Measurements from ENCODE around the gene IMPACT.

The IMPACT gene

DNA sequence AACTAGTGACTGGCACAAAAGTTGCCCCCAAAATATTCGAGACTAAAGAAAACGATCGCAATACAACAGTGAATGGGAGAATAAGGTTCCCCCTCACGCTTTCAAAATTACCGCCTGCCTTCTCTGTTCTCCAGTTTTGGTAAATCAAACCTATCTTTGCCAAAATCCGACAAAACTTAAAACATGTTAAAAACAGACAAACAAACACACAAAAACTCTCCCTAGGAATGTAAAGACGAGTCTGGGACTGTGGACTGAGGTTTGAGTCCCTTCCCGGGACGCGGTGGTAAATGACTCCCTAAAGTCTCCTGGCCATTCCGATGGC is 435 bp upstream of the IMPACT start:
- DNase-seq = no peak

DNA sequence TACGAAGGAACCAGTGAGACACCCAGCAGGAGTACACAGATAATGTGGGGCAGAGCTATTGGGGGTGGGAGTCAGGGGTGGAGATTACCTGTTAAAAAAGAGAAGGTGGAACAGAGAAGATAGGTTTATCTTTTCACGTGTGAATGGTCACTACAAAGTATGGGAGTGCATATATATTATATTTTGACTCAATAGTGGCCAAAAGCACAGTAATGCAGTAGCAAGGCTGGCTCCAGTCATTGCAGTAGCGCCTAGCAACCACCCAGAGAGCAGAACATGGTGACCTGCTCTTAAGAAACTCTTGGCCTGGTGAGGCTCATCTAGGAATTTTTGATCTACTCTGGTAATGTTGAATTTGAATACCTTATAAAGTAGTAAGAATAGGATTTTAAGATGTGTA is 1.0 kb downstream of the IMPACT start:
- DNase-seq = no peak

DNA sequence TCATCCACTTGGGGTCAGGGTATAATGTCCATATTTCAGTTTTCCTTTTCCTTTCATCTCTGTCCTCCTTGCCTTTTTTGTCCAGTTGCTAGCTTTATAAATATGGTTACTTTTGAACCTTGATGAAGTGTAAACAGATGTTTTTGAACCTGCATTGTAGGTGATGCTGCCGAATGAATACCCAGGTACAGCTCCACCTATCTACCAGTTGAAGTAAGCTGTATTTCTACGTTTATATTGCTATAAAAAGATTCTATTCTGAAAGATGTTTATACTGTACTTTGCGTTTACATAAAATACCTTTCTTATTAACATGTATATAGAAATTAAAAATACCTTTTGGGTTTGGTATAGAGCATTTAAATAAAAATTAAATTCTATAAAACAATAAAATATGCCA is 2.2 kb downstream of the IMPACT start:
- DNase-seq = no peak

DNA sequence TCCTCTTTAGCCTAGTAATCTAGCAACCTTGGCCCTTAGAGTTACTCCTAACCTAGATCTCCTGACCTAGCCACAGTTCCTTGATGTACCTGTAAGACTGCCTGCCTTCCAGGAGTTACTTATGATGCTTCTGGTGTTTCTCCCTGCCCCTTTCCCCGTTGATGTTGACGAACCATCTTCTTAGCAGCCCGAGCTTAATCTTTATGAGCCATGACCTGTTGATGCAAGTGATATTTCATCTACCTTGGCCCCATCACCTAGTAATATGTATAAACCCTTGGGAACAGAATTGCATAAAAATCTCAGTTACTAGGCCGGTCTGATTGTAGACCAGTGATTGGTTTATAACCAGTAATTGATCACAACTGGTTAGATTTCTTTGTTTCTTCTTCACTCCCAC is 2.7 kb downstream of the IMPACT start:
- DNase-seq = no peak

DNA sequence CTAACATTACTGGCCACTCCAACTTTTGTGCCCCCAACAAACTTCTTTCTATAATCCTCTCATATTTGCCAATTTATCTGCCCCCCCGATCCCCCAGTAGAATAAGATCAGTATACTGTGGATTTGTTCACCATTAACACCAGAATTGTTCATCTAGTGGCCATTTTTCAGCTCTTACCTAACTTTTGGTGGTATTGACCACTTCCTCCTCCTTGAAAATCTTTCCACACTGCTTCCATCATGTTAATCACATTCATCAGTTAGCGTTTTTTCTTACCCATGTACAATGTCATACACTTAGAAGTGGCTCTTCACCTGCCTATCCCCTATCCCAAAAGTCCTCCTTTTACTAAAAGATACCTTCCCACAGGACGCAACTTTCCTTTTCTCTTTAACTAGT is 6.1 kb downstream of the IMPACT start:
- DNase-seq = no peak

DNA sequence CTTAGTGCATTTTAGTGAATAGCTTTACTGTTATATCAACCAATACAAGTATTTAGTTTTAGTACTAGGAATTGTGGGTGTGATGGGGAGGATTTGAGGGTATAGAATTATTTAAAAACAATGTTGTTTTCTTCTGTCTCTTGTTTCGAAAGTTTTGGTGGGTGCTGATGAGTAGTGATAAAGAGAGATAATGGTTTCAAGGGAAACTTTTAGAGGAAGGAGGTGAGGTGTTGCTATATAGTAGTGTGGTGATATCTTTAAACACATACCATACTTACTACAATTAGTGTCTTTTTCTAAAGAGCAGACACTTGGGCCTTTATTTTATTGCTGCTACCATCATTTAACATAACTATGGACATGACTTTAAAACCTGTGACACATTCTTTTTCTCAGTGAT is 10.5 kb downstream of the IMPACT start:
- DNase-seq = no peak

DNA sequence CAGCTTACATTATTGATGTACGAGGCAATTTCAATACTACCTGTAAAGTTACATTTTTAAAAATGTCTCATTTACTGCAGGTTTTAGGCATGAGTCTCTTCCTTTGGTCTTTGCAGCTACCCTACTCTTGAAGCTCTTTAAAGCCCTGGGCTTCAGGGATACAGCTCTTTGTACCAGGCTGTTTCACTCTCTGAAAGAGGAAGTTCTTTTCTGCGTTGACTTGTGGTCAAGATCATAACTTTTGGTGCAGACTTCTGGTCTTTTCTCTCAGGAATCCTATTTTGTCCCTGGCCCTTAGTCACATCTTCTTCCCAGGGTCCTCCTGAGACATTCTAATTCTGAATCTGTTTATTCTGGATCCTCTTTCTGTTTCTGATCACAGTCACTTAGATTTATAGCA is 17.4 kb downstream of the IMPACT start:
- no peak for DNase-seq

DNA sequence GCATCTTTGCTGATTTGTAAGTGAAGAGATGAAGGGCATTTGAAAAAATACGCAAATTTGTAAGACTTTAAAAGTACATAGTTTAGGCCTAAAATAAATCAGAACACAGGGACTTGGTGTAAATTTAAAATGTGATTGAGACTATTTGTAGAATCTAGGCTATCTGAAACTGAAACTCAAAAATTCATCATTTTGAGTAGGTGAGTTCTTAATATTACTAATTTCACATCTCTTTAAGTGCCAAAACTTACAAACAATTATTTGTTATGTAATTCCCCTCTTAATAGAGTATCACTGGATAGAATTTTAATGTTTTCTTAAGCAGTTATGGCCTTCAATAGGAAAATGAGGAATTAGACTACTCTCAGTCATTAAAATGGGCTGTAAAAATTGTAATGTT is 20.0 kb downstream of the IMPACT start:
- DNase-seq = no peak

DNA sequence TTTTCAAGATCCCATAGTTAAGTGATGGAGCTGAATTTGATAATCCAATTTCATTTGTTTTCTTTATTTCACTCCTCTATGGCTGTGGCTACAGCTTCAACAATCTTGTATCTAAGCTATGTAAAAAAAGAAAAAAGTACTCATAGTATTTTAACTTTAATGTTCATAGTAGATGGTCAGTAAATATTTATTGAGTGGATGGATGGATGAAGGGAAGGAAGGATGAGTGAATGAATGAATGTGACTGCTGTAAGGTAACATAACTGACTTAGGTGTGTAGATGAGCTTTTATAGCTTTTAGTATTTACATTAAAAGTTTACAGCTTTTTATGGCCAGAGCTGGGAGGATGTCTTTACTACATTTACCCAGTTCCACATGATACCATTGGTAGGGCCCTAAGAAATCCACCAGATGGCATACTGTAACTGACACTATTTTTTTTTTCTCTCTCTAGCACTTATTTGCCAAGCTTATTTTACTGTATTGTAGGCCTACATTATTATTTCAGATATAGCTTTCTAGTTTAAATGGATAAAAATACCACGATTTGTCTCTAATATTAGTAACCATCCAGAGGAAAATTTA is 20.6 kb downstream of the IMPACT start:
- DNase-seq = no peak

DNA sequence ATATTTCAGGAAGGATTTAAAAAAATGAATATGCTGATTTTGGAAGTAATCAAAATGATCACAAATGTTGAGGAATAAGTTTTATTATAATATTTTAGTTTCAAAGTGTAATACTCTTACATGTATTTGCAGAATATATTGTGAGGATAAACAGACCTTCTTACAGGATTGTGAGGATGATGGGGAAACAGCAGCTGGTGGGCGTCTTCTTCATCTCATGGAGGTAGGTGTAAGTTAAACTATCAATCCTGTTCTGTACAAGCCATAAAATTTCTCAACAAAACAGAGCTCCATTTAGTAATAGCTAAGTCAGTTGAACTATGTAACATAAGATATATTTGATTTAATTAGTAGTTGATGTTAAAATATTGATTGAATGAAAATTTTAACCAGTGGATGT is 21.5 kb downstream of the IMPACT start:
- no peak for DNase-seq

DNA sequence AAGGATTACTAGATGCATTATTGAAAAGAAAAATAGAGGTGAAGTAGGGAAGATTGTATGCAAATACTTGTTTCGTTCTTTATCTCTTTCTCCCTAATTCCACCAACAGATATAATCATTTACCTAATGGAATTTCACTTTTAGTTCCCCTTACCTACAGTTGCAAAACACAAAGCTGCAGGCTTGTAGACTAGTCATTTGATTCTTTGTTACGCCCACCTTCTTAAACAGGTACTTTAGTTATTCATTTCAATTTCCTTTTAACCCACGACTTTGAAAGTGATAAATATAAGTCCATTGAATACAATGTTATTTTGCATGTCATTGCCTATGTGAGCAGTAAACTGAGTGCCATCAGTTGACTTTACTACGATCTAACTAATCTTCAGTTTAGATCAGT is 30.1 kb downstream of the IMPACT start:
- DNase-seq = no peak

DNA sequence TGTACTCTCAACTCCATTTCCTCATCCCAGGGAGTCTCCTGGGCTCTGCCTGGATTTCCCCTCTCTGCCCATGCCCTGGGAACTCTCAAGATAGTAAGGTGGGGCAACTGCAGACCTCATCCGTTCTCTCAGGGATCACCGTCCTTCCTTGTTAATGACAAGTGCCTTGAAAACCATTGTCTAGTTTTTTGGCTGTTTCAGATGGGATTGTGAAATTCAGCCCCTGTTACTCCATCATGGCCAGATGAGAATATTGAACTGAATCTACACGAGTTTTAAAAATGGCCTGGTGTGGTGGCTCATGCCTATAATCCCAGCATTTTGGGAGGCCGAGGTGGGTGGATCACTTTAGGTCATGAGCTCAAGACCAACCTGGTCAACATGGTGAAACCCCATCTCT is 33.3 kb downstream of the IMPACT start:
- DNase-seq = no peak

DNA sequence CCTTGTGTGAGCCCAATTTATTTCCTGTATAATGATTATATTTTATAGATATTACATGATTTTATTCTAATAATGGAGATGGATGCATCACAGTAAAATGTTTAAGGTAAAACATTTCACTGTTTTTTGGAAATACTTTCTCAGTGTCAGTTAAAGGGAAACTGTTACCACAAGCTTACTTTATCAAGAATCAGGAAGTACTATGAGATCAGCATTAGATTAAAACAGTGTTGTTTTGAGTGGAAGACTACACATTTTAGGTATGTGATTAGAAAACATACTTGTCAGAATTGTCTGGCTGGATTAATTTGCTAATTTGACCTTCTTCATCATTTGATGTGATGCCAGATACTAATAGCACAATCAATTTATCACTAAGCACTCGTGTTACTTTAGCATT is 33.9 kb downstream of the IMPACT start, which contains the start of gene HRH4:
Gene HRH4, plus strand, starts transcription at position 250 of the 400 bp plus-strand sequence. Its CDS starts 92 bp downstream, at position 342.
- no peak for DNase-seq

DNA sequence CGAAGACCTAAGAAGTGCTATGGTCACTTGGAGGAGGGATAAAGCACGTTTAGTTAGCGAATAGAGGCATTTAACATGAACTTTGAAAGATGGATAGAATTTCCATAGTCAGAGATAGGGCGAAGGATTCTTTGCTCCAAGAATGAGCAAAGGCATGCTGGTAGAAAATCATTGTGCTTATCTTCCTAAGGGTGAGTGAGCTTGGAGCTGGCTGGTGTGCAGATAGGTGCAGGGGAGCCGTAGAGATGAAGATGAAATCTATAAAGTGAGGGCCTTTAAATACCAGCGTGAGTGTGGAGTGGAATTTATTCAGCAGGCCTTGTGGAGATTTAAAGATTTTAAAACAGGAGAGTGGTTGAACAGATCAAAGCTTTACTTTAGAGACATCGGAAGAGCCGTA is 35.5 kb downstream of the IMPACT start:
- no peak for DNase-seq

DNA sequence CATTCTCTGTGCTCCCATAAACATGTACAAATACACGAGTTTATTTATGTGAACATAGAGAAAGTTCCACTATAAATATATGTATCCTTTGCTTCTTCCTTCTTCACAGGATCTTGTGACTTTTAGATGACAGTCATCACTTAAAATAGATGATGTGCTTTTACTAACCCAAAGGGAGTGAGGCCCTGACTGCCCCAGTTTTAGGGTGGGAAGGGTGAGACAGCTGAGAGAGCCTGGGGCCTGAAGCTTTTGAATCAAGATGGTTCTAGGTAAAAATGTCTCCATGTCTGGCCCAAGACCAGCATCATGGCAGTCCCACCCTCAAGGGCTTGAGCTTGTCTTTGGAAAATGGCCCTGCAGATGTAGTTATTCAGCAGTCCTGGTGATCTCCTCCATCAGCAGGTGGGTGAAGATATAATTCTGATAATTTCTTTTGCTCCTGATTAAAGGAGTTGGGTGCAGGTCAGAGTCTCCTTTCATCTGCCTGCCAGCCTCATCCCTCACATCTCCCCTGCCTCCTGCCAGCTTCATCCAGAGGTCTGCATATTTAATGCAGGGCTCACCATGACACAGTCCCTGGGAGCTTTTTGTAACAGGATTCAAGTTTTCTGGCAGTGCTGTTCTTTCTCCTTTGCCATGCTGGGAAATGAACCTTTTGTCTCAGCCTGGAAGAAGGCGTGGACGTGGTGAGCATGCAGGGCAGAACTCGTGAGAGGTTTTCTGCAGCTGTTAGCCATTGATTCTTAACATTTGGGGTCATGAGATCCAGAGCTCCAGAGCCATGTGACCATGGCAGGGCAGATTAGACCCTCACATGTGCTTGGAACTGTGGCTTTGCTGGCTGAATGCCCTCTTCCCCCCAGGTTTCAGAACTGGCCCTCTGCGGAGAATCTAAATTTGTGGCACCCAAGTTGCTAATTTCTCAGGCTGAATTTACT is 36.6 kb downstream of the IMPACT start:
- no peak for DNase-seq

DNA sequence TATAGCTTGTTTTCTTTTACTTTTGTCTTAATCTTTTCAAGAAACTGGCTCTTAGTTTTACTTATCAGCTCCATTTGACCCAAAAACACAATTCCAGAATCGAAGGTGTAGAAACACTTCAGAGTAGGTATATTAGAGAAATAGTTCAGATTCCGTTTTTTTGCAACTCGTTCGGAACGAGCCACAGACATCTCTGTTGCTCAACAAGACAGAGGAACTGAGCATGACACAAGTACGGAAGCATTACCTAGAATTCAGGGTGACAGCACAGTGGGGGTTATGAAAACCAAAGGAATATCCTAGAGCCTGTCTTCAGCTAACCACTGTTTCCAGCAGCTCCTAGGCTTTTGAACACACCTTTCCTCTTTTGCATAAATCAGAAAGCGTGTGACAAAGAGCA is 39.0 kb downstream of the IMPACT start:
- DNase-seq = no peak

DNA sequence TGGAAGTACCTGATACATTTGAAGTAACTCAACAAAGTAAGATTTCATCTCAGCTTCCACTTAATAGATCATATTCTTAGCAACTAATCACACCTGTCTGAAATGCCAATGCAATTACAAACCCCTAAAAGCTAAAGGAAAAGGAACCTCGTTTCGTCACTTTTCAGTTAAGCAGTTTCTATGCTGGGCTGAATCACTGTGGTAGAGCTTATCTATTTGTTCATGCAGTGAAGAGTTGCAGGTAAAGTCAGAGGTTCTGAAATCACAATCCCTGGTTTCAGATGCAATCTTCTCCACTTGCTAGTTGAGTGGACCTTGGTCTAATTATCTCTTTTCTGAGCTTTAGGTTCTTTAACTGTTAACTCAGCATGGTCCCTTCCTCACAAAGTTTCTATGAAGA is 40.3 kb downstream of the IMPACT start:
- no peak for DNase-seq

DNA sequence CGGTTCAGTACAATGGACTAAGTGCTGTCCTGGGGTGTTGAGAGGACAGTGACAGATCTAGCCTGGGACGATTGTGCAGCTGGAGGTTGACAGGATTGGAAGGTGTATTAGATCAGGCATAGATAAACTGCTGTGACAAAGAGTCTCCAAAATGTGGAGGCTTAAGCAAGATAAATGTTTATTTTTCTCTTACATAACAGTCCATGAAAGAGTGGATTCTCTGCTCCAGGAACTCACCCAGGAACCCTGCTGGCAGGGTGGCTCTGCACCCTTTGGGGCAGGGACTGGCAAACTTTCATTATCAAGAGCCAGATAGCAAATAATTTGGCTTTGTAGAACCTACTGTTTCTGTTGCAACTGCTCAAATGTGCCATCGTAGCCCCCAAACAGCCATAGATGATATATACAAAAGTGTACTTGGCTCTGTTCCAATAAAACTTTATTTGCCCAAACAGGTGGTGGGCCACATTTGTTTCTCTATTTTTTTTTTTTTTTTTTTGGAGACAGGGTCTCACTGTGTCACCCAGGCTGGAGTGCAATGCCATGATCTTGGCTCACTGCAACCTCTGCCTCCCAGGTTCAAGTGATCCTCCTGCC is 43.6 kb downstream of the IMPACT start:
- DNase-seq = no peak

DNA sequence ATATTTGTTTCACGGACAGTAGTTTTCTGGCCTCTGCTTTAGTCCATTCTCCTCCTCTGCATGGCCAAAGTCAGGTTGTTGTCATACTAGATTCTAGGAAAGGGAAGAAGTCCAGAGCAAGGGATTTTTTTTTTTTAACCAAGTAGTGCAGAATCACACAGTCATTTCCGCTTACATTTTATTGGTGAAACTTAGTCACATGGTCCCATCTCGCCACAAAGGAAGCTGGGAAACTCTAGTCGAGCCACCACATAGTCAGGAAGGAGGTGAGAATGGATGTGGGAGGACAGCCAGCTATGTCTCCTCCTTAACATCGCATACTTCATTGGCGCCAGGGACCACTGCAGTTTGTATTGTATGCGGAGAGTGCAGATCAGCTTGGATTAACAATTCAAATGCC is 44.3 kb downstream of the IMPACT start:
- DNase-seq = no peak

DNA sequence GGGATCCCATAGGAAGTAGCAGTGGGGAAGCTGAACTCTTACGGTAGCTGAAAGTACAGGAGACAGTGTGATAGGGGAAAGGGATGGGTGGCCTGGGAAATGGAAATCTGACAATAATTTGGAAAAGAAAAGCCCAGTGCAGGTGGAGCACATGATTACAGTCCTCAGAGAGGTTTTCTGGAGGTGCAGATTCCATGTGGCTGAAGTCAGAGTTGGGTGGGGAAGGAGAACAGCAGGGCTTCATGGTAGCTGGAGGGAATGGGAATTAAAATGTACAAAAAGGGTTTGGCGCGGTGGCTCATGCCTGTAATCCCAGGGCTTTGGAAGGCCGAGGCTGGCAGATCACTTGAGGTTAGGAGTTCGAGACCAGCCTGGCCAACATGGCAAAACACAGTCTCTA is 46.1 kb downstream of the IMPACT start:
- DNase-seq = no peak

DNA sequence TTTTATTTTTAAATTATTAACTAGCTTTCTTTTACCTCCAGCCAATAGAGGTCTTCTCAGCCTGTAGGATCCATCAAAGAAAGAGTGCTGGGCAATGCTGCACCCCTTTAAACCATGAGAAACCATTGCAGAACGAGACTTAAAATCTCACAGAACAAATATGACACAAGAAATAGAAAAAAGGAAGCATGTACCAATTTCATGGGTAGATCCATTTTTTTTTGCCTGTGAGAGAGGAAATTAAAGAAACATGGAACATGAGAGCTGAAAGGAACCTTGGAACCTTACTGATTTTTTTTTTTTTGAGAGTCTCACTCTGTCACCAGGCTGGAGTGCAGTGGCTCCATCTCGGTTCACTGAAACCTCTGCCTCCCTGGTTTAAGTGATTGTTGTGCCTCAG is 47.9 kb downstream of the IMPACT start:
- no peak for DNase-seq

DNA sequence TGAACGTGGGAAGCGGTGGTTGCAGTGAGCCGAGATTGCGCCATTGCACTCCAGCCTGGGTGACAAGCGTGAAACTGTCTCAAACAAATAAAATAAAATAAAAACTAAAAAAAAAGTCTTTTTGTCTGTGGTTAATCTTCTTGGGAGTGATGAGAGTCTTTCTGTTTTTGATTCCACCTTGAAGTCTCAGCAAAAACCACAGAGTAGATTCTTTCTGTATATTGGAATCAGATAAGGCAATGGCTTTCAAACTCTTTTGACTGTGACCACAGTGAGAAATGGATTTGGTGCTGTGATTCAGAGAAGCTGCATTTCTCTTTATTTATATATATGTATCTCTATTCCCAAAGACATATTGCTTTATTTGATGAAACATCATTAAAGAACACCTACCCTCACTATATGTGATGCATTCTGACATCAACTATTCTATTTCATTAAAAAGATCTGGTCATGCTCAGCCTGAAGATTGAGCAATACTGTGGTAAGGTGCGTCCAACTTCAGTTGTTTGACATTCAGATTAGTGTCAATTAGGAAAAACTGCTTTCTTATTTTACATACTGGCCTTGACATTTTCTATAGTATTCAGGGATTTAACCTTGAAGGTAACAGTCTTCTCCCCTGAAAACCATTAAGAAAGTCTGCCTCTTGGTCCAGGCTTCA is 49.6 kb downstream of the IMPACT start:
- DNase-seq = no peak

DNA sequence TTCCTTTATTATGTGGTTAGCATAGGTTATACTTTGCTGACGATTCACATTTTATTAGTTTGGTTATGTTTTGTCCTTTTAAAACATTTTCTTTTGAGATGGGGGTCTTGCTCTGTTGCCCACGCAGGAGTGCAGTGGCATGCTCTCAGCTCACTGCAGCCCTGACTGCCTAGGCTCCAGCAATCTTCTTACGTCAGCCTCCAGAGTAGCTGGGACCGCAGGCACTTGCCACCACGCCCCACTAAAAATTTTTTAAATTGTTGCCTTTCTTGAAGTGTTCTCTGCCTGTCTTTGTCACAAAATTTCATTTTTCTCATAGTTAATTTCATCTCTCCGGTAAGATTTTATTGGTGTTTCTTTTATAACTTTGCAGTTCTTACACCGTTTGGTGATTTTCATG is 52.9 kb downstream of the IMPACT start:
- DNase-seq = no peak

DNA sequence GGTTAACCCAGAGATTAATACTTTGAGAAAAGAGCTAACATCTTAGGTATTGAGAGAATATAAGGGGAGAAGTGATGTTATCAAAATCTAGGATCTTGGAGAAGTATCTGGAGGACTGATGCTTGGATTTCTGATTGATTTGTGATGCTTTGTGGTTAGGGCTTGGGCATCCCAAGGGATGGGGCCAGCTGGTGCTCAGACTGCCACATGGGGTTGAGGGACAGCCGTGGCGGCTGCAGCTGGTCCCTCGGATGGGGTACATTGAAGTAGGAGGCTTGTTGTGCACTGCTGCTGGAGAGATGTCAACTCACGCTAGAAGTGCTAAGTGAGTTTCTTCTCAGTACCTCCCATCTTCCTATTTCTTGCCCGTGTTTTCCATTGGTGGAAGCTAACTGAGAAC is 56.4 kb downstream of the IMPACT start:
- no peak for DNase-seq

Data from DMS153 (cell line).